GM21619 (cell line): ENCODE data around the gene EPX.

Experiments used
- ATAC-seq: cut with Tn5 transposase; IDR thresholded peaks from one replicate; pipeline ENCODE4 v1.9.1; 2021; ENCODE audit not compliant: unreplicated experiment

Gene EPX

DNA sequence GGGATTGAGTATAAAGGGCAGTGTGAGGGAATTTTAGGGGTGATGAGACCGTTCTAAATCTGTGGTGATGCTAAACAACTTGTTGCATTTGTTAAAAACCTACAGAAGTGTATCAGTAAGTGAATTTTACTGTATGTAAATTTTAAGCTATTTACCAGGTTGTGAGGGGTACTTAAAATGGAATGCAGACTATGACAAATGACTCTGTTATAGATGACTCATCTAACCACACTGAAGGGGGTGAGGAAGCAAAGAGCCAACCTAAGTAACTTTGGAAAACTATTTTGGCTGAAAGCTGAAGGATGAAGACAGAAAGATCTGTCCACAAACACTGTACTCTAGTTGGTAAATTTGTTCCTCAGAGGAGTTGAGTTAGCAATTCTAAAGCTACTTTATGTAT is 31.8 kb downstream of the EPX start:
- ATAC-seq: no peak

DNA sequence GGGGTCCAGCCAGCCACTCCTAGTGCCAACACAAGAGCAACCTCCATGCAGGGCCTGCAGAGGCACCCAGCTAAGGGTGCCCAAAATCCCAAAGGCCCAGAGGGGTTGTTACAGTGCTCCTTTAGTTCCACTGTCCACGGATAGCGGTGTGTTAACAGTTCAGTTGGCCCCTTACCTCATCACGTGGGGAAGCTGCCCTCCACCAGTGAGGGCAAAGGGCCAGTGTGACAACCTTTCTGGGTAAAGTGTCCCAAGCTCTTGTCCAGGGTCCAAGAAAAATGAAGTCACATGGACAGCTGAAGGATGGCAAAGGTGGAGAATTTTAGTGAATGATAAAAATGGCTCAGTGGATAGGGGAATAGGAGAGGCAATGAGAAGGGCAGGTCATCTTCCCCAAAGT is 35.2 kb downstream of the EPX start:
- ATAC-seq: no peak

DNA sequence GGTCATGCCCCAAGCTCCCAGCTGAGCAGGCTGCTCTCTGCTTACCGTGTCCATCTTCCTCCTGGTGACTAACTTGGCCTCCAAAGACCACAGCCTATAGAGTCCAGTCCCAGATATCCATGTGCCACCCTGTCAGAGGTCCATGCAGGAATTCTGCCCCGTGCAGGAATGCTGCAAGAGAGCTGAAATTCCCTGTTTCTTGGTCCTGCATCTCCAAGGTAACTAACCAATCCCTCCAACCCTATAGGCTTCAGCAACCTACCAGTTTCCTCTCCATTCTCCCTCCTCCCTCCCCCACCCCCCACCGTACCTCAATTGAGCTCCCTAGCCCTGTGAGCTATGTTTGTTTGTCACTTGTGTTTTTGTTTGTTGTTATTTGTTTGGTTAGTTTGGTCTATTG is 36.2 kb downstream of the EPX start:
- no peak for ATAC-seq

GRCh38 chr17:58229384-58229783 is 36.9 kb downstream of the EPX start:
- ATAC-seq: no peak

DNA sequence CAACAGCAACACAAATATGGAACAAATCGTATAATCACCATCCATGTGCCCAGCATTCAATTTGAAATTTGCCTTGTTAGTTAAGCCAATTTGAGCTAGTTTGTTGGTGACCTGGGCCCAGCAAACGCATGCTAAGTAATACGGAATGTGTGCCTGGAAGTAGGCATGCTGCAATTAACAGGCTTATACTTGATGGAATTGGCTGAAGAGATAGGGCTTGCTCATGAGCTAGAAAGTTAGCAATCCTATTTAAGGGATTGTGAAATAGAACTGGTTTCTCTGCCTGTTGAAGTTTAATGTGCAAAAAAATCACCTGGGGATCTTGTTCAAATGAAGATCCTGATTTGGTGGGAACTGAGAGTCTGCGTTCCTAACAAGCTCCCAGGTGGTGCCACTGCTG is 37.4 kb downstream of the EPX start:
- no peak for ATAC-seq

DNA sequence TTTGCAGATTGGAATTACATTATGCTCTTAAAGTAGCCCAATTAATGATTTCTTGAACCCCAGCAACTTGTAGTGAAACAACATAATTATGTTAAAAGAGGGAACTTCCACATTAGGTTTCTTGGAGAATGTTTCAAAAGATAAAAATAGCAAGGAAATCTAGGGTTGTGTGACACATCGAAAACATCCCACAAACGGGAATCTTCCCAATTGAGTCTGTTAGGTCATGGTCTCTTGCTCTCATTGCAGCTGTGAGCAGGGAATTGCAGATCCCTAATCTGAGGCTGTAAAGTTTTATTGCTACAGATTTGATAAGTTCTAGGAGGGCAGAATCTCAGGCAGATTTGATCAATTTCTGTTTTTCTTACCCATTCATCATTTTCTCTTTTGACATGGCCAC is 39.1 kb downstream of the EPX start:
- ATAC-seq: no peak

DNA sequence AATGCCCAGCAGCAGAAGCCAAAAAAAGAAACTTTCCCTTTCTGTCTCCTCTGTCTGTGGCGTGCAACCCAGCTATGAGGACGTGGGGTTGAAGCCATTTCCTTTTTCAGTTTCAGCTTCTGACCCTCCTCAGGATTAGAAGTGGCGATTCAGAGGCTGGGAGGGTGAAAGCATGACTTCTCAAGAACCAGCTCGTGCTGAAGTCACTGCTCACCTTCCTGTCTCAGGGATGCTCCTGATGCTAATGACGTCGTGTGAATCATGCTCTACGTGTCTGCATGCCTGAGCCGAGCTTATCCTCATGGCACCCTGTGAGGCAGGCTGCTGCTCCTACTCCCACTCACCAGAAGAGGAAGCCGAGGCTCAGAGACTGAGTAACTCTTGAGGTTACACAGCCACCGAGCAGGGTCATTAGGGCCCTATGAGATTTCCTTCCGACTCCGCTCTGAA is 40.2 kb downstream of the EPX start:
- ATAC-seq: peak; percentile 75

GRCh38 chr17:58233543-58233942 is 41.0 kb downstream of the EPX start:
- ATAC-seq: peak; percentile 72

- ATAC-seq: no peak
Measured at GRCh38 chr17:58234512-58234911, 42.0 kb downstream of the EPX start.

DNA sequence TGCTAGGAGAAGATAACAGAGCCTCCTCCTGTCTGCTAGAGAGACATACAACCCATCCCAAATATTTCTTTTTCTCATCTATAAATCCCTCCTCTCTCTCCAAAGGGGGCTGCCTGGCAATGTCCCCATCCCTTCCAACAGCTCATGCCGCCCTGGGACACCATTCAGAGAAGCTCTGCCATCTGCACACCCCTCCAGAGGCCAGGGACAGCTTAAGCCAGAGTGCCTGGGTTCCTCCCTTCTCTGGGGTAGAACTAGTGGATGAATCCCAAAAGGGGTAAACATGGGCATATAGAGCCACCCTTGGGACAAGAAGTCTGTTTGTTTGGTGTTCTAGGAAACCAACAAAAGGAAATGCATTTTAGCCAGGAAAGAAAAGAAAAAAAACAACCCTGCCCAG is 43.3 kb downstream of the EPX start:
- ATAC-seq: no peak

DNA sequence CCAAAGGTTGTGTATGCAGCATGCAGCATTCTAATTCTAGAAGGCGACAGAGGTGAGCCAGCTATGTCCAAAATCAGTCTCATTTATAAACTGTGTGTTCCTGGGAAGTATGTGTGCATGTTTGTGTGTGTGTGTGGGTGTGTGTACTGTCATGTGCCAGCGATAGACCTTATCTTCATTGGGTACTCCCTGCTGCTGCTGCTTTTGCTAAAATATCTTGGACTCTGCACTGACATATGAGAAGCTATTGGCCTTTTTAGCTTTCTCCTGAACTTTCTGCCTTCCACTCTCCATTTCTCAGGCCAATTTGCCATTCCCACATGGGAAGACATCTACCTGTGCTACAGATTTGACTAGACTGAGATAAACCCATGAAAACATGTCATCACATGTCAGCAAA is 43.9 kb downstream of the EPX start:
- no peak for ATAC-seq

- ATAC-seq: no peak
Measured at GRCh38 chr17:58238147-58238634, 45.7 kb downstream of the EPX start, which contains the start of gene LPO. LPO (plus strand) TSS chr17:58238584; CDS start chr17:58242980, 4,396 bp downstream.

DNA sequence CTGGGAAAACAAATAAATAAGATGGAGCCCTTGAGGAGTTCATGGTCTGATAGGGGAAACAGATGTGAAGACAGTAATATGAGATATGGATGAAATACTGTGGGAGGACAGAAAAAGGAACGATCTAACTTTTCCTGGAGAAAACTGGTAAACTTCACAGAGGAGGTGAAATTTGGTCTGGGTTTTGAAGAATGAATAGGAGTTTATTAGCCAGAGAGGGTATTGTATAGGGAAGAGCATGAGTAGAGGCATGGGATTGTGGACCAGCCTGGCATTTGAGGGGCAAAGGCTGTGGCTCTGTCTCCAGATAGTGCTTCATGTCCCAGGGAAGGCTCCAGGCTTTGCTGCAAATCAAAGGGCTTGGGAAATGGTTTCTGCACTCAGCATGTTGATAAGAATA is 47.5 kb downstream of the EPX start:
- ATAC-seq: no peak

- no peak for ATAC-seq
Measured at GRCh38 chr17:58242171-58242784, 49.8 kb downstream of the EPX start.

DNA sequence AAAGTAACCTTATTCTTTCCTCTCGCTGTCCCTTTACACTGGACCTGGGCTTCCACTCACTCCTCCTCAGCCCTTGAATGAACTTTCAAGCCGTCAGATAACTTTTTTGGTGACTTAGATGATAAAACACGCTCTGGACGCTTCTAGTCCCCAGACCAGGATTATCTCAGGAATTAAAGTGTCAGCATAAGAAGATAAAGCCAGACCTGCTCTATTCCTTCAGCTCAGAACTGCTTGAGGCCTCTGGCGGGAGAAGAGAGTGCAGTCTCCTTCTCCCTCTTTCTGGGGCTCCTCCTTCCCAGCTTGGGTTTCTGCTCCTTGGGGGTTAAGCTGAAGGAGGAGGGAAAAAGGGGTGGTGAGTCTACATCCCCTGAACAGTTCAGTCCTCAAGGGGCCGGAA is 52.4 kb downstream of the EPX start:
- ATAC-seq: no peak

- no peak for ATAC-seq
Measured at GRCh38 chr17:58245428-58246103, 53.0 kb downstream of the EPX start.

DNA sequence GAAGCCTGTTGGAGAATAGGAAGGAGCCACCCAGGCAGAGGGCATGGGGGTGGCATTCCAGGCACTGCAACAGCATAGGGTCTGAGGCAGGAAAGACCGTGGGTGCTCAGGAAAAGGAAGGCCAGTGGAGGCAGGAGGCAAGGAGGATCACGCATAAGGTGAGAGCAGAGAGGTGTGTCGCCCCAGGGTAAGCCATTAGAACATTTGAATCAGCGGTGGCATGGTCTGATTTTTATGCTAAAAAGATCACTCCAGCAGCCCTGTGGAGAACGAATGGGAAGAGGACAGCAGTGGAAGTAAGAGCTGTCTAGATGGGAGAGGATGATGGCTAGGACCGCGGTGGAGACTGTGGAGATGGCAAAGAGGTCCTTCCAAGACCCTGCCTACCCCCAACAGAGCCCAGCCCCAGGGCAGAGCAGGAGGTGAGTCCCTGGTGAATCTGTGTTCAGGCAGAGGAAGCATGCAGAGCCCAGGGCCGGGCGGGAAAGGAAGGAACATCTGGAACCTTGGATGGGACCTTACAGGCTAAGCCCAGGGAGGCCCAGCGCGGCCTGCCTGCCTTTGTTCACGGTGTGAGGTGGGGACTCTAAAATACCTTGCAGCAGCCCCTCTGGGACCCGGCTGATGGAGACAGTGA is 53.7 kb downstream of the EPX start:
- ATAC-seq: no peak

DNA sequence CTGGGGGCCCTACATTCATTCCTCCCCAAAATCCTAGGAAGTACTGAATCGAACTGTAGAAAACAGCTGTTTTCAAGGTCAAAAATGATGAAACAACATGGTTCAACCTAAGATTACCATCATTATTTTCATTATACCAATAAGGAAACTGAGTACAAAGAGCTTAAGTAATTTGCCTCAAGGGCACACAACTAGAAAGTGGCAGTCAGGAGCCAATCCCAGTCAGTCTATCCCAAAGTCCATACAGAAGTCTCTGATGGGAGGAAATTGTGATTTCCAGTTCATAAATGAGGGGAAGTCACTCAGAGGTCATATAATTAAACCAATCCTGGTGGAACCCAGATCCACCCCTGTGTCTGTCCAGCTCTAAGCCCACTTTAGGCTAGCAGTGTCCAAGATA is 54.3 kb downstream of the EPX start:
- no peak for ATAC-seq

- no peak for ATAC-seq
Measured at GRCh38 chr17:58247511-58248363, 55.2 kb downstream of the EPX start.

GRCh38 chr17:58248955-58249269 is 56.4 kb downstream of the EPX start:
- ATAC-seq: no peak
